K562 (cell line): Measurements from ENCODE around the gene TMEM167B. TPM values are rescaled to one million over a fixed set of nuclear protein-coding genes. Genes with fewer than 3 reads are reported as not detected.
A peak's percentile ranks its signal among the peaks of the same experiment; 100 is the strongest.

Experiments used
- ATF6 ChIP-seq: sonication (generic); formaldehyde crosslinking; IDR thresholded peaks from 2 replicates; pipeline ENCODE4 v1.4.0; 2020; ENCODE audit warnings: mild to moderate bottlenecking, missing genetic modification reagents
- CTBP1 ChIP-seq: fragments of 450-650 bp; IDR thresholded peaks from 2 replicates; pipeline ENCODE4 v1.6.1; 2016; ENCODE audit warnings: borderline replicate concordance
- CUX1 ChIP-seq: fragments of 200-800 bp; sonication (Bioruptor generic); IDR thresholded peaks from 2 replicates; pipeline ENCODE4 v1.6.1; 2016; ENCODE audit warnings: missing genetic modification characterization, missing compliant biosample characterization
- HNRNPH1 ChIP-seq: fragments of 200-400 bp; formaldehyde crosslinking; optimal IDR thresholded peaks from 2 replicates; pipeline ENCODE3; 2017; ENCODE audit warnings: low read depth, mild to moderate bottlenecking, low read length, moderate library complexity
- JUND ChIP-seq, 2 experiments: IDR thresholded peaks; 2 replicates in 1 of 2; 3 replicates in 1 of 2; pipeline ENCODE4 v1.6.1; 2011; ENCODE audit warnings: borderline replicate concordance in 2 of 2, low read depth in 2 of 2, low read length in 2 of 2, improper control_type of control experiment in 1 of 2, missing biosample characterization in 1 of 2, missing genetic modification characterization in 1 of 2, missing genetic modification reagents in 1 of 2
- KHSRP ChIP-seq: fragments of 450-650 bp; IDR thresholded peaks from 2 replicates; pipeline ENCODE4 v1.6.1; 2017
- MAFF ChIP-seq: IDR thresholded peaks from 2 replicates; pipeline ENCODE4 v1.6.1; 2012; ENCODE audit warnings: low read length, improper control_type of control experiment
- NBN ChIP-seq: fragments of 450-650 bp; IDR thresholded peaks from 2 replicates; pipeline ENCODE4 v1.6.1; 2016; ENCODE audit warnings: low read depth, mild to moderate bottlenecking
- NEUROD1 ChIP-seq: fragments of 150-350 bp; IDR thresholded peaks from 2 replicates; pipeline ENCODE4 v1.6.1; 2014; ENCODE audit warnings: borderline replicate concordance, low read length, low read depth; ENCODE audit not compliant: partially characterized antibody
- NFE2 ChIP-seq: IDR thresholded peaks from 2 replicates; pipeline ENCODE4 v1.6.1; 2014; ENCODE audit warnings: antibody characterized with exemption, low read depth
- POLR2B ChIP-seq: fragments of 450-650 bp; IDR thresholded peaks from 2 replicates; pipeline ENCODE4 v1.6.1; 2018; ENCODE audit warnings: low read depth; ENCODE audit not compliant: partially characterized antibody
- SLC30A9 ChIP-seq: fragments of 250-450 bp; sonication (Bioruptor Pico); IDR thresholded peaks from 2 replicates; pipeline ENCODE4 v1.8.0; 2022; ENCODE audit warnings: mild to moderate bottlenecking, moderate library complexity
- SRSF7 ChIP-seq: fragments of 200-400 bp; formaldehyde crosslinking; optimal IDR thresholded peaks from 2 replicates; pipeline ENCODE3; 2017; ENCODE audit warnings: mild to moderate bottlenecking, low read depth, low read length
- YBX1 ChIP-seq: fragments of 450-650 bp; IDR thresholded peaks from 2 replicates; pipeline ENCODE4 v1.7.1; 2016; ENCODE audit warnings: mild to moderate bottlenecking
- ZNF384 ChIP-seq: IDR thresholded peaks from 2 replicates; pipeline ENCODE4 v1.6.1; 2012; ENCODE audit warnings: low read depth, low read length, improper control_type of control experiment
- ZNF41 ChIP-seq: fragments of 250-450 bp; sonication (Bioruptor Pico); conservative IDR thresholded peaks from 2 replicates; pipeline ENCODE4 v1.4.0; 2020; ENCODE audit warnings: mild to moderate bottlenecking
- ZNF444 ChIP-seq: fragments of 250-450 bp; sonication (Bioruptor Pico); IDR thresholded peaks from 2 replicates; pipeline ENCODE4 v1.4.0; 2020; ENCODE audit warnings: mild to moderate bottlenecking, moderate library complexity
- ZNF766 ChIP-seq: fragments of 200-800 bp; sonication (Bioruptor generic); conservative IDR thresholded peaks from 2 replicates; pipeline ENCODE4 v1.6.1; 2016; ENCODE audit warnings: missing genetic modification characterization, missing compliant biosample characterization
- polyA plus RNA-seq, 8 experiments: library from polyadenylated mRNA; depleted of rRNA in 4 of 8; stranded (reverse) in 5 of 8; unstranded in 3 of 8; fragments of >200 nt; fragmentation: Nextera tagmentation in 2 of 8; fragmentation: Illumina TruSeq in 1 of 8; extraction: Ambion mirVana in 2 of 8; extraction: Trizol in 1 of 8; gene quantifications; 2 replicates each; pipeline versions ENCODE4 v1.2.1 to v1.2.3, GENCODE V29; 2011 to 2014; ENCODE audit warnings: inconsistent platforms in 1 of 8, missing spikeins in 1 of 8
- total RNA-seq, 7 experiments: library from RNA; depleted of rRNA in 6 of 7; stranded (reverse); fragments of >200 nt in 6 of 7; fragmentation: Illumina TruSeq in 2 of 7; extraction: Trizol in 2 of 7; gene quantifications; 2 replicates each; pipeline versions ENCODE4 v1.2.1 to v1.2.3, GENCODE V29; 2011 to 2021; ENCODE audit warnings: low replicate concordance in 1 of 7
- TF ChIP-seq, protein P1 (sequence below), 2 experiments: fragments of 450-650 bp in 1 of 2; sonication (generic) in 1 of 2; formaldehyde crosslinking in 1 of 2; IDR thresholded peaks in 1 of 2; conservative IDR thresholded peaks in 1 of 2; 2 replicates each; pipeline versions ENCODE4 v1.6.1 to v1.8.1; 2016 to 2023; ENCODE audit warnings: mild to moderate bottlenecking in 2 of 2, moderate library complexity in 2 of 2, inconsistent platforms in 1 of 2, missing genetic modification reagents in 1 of 2

The TMEM167B gene
- total and polyA plus RNA-seq, 9 of the 15 experiments (the other 6 are each of a cell fraction or from before 2014, with no cell fraction given): 17.2 to 36.4 (median 32.2) TPM

DNA sequence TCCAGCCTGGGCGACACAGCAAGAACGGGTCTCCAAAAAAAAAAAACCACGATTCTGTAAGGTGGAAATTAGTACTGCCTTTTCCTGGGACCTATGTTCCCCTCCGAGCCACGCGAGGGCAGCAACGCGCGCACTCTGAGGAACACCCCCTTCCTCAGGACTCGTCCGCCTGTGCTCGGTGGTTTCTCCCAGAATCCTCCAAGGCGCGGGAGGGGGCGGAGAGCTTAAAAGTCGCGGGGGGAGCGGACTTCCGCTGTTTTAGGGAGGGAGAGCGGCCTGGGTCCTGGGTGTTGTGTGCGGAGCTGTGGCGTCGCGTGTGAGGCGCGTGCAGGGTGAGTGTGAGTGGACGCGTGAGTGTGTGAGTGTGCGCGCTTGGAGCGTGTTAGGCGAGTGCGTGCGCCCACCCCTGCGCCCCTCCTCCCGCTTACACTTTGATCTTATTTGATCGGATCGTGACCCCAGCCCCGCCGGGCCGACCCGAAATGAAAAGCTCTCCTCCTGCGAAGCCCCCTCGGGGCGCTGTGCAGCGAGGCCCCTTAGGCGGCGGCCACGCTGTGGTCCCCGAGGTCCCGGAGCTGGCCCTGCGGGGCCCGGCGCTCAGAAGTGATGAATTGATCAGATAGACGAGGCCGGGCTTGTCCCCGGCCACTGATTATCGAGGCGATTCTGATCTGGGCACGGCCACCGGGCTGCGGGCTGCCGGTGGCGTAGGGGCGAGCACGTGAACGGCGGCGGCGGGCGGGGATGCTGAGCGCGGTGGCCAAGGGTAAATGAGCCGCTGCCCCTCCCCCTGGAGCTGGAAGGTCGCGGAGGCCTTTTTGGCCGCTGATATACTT is 9.6 kb downstream of the TMEM167B start (continued):
- TF ChIP-seq CTBP1 (peak; percentile 84), SRSF7 (peak; percentile 95), ZNF41 (CRISPR knock-in tag) (peak; percentile 84), NEUROD1 (peak; percentile 84), NFE2 (0 out of 2 replicates have a peak, but pooled peaks have one; percentile 15), CUX1 (CRISPR knock-in tag) (peak; percentile 77; the same call in 1 of the 2 replicates), JUND (IDR thresholded peaks at IDR 0.05; ENCODE audit: borderline replicate concordance, low read depth, low read length) (peak; percentile 79), JUND (tag; IDR thresholded peaks at IDR 0.05; ENCODE audit: borderline replicate concordance, low read depth, low read length) (no peak; the same call in 2 of the 3 replicates), NBN (peak; percentile 93), KHSRP (no peak), MAFF (no peak), YBX1 (no peak), ZNF384 (peak; percentile 98), HNRNPH1 (peak; percentile 93), SLC30A9 (CRISPR knock-in tag) (no peak), ZNF444 (peak; percentile 45; the same call in 1 of the 2 replicates), ATF6 (peak; percentile 96; the same call in 1 of the 2 replicates), POLR2B (peak; percentile 100), ZNF766 (peak; percentile 86)
- TF ChIP-seq, protein P1, sequence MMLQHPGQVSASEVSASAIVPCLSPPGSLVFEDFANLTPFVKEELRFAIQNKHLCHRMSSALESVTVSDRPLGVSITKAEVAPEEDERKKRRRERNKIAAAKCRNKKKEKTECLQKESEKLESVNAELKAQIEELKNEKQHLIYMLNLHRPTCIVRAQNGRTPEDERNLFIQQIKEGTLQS (IDR thresholded peaks at IDR 0.05): peak; percentile 14; the same call in 1 of the 2 replicates
- TF ChIP-seq, protein P1 (CRISPR knock-in tag; conservative IDR thresholded peaks at IDR 0.05): no peak; the same call in 1 of the 2 replicates
